Measurements from ENCODE around the gene PIK3R3. TPM values are rescaled to one million over a fixed set of nuclear protein-coding genes. Genes with fewer than 3 reads are reported as not detected.

PIK3R3 gene
- total and polyA plus RNA-seq, 8 donors: 3.4 to 33.8 (median 12.4) TPM

GRCh38 chr1:46004492-46004891 lies 127.9 kb downstream of the PIK3R3 start:
- Histone ChIP-seq H3K27me3 (no peaks in the 10 kb centered on the region), H3K27ac (no peak overlapping the region), H3K9me3 (no peaks in the 10 kb centered on the region), H3K36me3 (peaks cover 21 to 46% (median 42%) of the 10 kb centered on the region in 4 donors), H3K4me1 (peaks cover 0 to 15% (median 0%) of the 10 kb centered on the region in 4 donors), H3K4me3 (no peak overlapping the region)
- TF ChIP-seq CTCF (IDR thresholded peaks at IDR 0.05) (no peak), POLR2AphosphoS5 (IDR thresholded peaks at IDR 0.05) (no peak), EP300 (IDR thresholded peaks at IDR 0.05) (no peak), POLR2A (IDR thresholded peaks at IDR 0.05) (no peak)
- intact Hi-C loops (cut with DNase I; ENCODE audit: low total_unique reads): no loop called here
- 80 to 96% (median 90%) methylated on average over 1 of the region's 1 CpG for WGBS, 5 donors
- no peak for DNase-seq

- no peak overlapping the region for H3K4me3 ChIP-seq
- no peak overlapping the region for H3K27ac ChIP-seq
- WGBS, 5 donors: 83 to 92% (median 89%) methylated on average over 5 of the region's 5 CpGs
- no peaks in the 10 kb centered on the region for H3K27me3 ChIP-seq
- DNase-seq: no peak
- TF ChIP-seq EP300 (IDR thresholded peaks at IDR 0.05): no peak
- TF ChIP-seq POLR2A (IDR thresholded peaks at IDR 0.05): no peak
- TF ChIP-seq CTCF (IDR thresholded peaks at IDR 0.05): no peak
- no peak for TF ChIP-seq POLR2AphosphoS5 (IDR thresholded peaks at IDR 0.05)
- no peaks in the 10 kb centered on the region for H3K9me3 ChIP-seq
- peaks cover 11 to 34% (median 31%) of the 10 kb centered on the region in 4 donors for H3K36me3 ChIP-seq
- intact Hi-C loops (cut with DNase I; ENCODE audit: low total_unique reads): no loop called here
- H3K4me1 ChIP-seq: peaks cover 0 to 15% (median 0%) of the 10 kb centered on the region in 4 donors
These were observed 129.1 kb downstream of the PIK3R3 start for GRCh38 chr1:46003315-46003714.

GRCh38 chr1:46002551-46003150 lies 129.8 kb downstream of the PIK3R3 start:
- Histone ChIP-seq H3K27ac (no peak overlapping the region), H3K9me3 (no peaks in the 10 kb centered on the region), H3K27me3 (no peaks in the 10 kb centered on the region), H3K4me3 (no peak overlapping the region), H3K36me3 (peaks cover 10 to 28% (median 24%) of the 10 kb centered on the region in 4 donors), H3K4me1 (peaks cover 0 to 15% (median 0%) of the 10 kb centered on the region in 4 donors)
- WGBS, 5 donors: 96 to 100% (median 99%) methylated on average over 3 of the region's 3 CpGs
- intact Hi-C loops (cut with DNase I; ENCODE audit: low total_unique reads): no loop called here
- no peak for DNase-seq
- TF ChIP-seq POLR2AphosphoS5 (IDR thresholded peaks at IDR 0.05) (no peak), EP300 (IDR thresholded peaks at IDR 0.05) (no peak), POLR2A (IDR thresholded peaks at IDR 0.05) (no peak), CTCF (IDR thresholded peaks at IDR 0.05) (no peak)

GRCh38 chr1:46001081-46001785 lies 131.2 kb downstream of the PIK3R3 start:
- Histone ChIP-seq H3K4me3 (no peak overlapping the region), H3K9me3 (no peaks in the 10 kb centered on the region), H3K27ac (no peak overlapping the region), H3K27me3 (no peaks in the 10 kb centered on the region), H3K4me1 (peaks cover 0 to 11% (median 0%) of the 10 kb centered on the region in 4 donors), H3K36me3 (peaks cover 0 to 13% (median 10%) of the 10 kb centered on the region in 4 donors)
- no peak for DNase-seq
- 86 to 96% (median 90%) methylated on average over 3 of the region's 3 CpGs for WGBS, 5 donors
- no peak for TF ChIP-seq EP300 (IDR thresholded peaks at IDR 0.05)
- TF ChIP-seq POLR2AphosphoS5 (IDR thresholded peaks at IDR 0.05): no peak
- no peak for TF ChIP-seq CTCF (IDR thresholded peaks at IDR 0.05)
- no peak for TF ChIP-seq POLR2A (IDR thresholded peaks at IDR 0.05)
- intact Hi-C loops (cut with DNase I; ENCODE audit: low total_unique reads): no loop called here

All from stomach (tissue), 9 donors.